Amygdala (tissue), 56 donors: ENCODE data around the gene MTMR11.
"Not testable (repeated sequence)": the region's sequence is repeated elsewhere in the genome, so short reads cannot be mapped to it uniquely, and the experiment has no call there.

Experiments used
- DNase-seq, 56 donors: peaks; one replicate each; lab custom pipeline; 2025; lab: John Stamatoyannopoulos, UW

Gene MTMR11, protein sequence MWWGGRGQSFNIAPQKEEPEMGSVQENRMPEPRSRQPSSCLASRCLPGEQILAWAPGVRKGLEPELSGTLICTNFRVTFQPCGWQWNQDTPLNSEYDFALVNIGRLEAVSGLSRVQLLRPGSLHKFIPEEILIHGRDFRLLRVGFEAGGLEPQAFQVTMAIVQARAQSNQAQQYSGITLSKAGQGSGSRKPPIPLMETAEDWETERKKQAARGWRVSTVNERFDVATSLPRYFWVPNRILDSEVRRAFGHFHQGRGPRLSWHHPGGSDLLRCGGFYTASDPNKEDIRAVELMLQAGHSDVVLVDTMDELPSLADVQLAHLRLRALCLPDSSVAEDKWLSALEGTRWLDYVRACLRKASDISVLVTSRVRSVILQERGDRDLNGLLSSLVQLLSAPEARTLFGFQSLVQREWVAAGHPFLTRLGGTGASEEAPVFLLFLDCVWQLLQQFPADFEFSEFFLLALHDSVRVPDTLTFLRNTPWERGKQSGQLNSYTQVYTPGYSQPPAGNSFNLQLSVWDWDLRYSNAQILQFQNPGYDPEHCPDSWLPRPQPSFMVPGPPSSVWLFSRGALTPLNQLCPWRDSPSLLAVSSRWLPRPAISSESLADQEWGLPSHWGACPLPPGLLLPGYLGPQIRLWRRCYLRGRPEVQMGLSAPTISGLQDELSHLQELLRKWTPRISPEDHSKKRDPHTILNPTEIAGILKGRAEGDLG

DNA sequence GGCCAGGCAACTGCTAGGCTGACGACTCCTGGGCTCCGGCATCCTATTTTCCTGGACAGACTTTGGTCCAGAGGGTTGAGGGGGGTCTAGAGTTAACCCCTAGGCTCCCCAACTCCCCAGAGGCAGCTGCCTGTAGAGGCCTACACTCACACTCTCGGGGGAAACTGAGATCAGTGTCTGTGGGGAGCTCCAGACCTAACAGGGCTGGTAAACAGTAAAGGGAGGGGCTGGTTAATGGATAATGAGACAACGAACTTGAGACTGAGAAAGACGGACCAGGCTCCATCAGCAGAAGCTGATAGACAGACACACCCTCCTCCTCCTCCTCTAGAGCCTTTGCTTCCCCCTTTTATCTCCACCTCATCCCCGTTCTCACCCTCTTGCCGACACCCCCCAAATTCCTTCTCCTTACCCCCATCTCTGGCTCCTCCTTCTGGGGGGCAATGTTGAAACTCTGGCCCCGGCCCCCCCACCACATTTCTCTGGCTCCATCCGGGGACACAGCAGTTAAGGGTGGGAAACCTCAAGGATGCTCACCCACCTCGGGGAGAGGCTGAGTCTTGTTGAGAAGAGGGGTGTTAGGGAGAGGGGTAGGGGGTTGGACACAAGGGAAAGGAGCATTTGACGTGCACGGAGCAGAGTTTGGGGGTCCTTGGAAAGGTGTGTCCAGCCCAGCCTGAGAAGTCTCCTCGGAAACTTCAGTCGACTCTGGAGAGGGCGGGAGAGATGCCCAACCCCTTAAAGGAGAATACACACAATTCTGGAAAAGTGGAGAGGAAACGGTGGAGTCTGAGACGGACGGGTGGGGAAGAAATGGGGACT lies at the start of gene MTMR11:
Gene MTMR11, minus strand, starts transcription at position 710 of the 822 bp plus-strand sequence. Its CDS starts 232 bp downstream, at position 478.
- peak in 13 of 56 donors; percentile 8 to 44 (median 12) for DNase-seq

DNA sequence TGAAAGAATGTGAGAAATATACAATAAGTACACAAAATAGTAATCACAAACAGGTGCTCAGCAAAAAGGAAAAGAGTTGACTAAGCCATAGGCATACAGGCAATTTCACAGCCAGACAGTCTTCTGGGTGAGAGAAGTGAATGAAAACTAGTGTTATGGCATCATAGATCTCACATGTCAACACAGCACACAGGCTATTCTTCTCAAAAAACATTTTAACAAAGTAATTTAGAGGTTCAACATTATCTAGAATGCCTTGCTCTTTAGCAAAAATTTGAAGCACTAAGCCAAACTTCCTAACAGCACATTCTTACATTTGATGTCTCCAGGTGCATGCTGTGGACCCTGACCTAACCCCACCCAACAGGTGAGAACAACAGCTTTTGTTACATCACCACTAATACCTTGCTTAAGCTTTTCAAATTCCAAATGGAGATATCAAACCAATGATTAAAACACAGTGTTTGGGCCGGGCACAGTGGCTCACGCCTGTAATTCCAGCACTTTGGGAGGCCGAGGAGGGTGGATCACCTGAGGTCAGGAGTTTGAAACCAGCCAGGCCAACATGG lies 43.4 kb upstream of the MTMR11 start:
- DNase-seq: no peak

DNA sequence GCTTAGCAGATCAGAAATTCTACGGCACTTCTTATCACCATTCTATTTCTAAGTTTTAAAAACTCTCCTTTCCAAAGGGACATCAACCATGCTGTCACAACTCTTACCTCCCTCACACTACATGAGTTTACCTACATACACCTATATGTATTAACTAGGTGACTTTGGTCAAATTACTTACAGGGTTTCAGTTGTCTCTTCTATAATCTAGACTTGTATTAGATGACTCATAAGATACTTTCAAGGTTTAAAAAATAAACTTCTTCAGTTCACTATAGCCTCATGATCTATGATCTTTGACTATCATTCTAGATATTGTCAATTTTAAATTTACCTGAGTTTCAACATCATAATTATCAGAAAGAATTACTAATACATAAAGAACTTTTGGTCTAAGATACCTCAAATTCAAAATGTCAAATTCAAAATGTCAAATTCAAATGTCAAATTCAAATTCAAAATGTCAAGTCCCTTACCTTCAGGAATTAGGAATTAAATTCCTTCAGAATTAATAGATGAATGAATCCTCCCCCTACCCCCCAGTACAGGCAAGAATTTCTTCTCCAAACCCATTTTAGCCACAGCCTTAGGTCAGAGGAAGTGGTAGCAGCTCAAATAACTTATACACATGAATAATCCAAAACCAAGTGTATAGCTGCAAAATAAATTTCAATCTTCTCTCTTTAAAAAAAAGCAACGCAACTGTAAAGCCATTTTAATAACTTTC lies 42.7 kb upstream of the MTMR11 start:
- no peak for DNase-seq

DNA sequence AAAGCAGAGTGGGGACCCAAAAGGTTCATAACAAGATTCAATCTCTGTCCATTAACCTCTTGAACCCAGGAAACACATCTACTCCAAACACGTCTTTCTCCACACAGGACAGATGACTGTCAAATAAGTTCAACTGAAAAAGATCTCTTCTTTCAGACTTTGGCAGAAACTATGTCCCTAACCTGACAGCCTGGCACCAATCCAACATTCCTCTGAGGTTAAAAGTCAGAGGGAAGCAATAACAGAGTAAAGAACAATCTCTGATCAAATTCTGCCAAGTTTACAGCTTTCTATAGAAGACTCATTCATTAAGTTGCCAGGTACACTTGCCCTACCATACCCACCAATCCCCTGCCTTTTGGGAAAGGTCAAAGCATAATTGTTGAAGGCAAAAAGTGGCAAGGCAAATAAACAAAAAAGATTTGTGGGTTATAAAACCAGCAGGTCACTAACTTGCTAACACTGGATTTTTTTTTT lies 41.9 kb upstream of the MTMR11 start:
- no peak for DNase-seq

DNA sequence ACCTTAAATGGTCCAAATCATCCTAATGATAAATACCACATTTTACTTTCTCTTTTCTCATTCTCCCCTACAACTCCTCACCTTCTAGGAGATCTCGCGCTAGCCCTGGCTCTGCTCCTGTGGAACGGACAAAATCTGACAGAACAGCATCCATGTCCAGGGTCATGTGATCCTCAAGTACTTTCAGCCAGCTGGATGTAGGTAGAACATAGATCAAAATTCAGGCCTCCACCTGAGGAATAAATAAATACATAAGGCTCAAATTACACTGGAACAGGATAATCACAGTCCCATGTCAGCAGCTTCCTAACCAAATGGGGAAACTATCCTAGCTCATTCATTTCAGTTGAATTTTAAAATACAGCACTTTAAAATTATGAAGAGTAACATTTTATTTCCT lies 40.7 kb upstream of the MTMR11 start:
- no peak for DNase-seq

DNA sequence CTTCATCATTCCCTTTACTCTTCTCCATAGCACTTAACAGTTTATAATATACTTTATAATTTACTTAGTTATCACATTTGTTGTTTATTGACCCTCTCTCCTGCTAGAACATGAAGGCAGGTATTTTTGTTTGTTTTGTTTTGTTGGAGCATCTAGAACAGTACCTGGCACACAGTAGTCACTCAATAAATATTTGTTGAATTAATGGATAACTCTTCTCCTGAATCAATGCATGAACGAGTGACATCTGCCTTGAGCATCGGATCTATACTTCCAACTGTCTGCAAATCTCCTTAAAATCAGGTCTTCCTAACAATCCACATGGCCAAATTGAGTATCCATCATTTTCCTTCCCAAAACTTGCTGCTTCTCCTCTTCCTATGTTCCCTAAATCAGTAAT lies 35.9 kb upstream of the MTMR11 start:
- DNase-seq: no peak

DNA sequence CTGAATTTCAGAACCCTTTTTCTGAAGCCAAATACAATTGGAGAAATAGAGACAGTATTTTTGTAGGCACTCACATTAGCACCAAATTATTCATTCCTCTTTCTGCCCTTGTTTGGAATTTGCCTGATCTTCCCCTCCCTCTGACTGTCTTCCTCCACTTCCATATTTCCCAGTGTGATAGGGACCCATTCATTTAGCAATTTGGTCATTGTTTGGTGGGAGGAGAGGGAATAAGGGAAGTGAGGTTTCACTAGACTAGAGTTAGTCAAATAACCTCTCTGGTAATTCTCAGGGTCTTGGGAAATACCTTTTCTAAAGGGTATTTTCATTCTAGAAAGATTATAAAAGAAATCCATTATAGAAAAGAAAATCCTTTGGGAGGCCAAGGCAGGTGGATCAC lies 31.0 kb upstream of the MTMR11 start:
- no peak for DNase-seq

DNA sequence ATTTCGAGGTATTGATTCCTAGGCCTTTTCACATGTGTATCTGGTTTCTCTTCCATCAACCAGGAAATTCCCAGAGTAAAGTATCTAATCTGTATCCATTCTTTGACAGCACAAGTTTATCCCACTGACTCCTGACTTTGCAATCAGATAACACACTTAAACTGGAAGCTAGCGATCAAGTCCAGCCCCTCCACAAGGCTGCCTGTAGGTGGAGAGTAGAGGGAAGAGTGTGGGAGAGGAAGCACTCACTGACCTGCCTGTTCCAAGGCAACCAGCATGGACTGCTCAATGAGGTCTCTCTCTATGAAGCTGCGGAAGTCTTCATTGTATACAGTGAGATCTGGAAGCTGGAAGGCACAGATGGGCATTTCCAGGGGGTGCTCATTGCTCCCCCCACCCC lies 30.4 kb upstream of the MTMR11 start:
- no peak for DNase-seq

DNA sequence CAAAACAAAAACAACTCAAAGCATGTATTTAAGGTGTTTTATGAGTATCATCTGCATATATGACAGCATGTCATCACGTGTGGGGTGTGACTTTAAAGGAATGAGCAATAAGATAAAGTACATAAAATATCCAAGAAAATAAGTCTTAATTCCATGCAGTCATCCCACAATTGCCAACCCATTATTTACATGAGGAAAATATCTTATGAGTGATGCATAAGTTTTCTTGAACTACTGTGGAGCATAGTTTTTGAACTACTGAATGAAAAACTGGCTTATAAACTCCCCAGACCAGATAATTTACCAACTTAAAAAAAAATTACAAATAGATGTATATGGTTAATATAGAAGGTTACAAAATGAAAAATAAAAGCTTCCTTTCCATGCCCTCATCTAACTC lies 29.7 kb upstream of the MTMR11 start:
- no peak for DNase-seq

DNA sequence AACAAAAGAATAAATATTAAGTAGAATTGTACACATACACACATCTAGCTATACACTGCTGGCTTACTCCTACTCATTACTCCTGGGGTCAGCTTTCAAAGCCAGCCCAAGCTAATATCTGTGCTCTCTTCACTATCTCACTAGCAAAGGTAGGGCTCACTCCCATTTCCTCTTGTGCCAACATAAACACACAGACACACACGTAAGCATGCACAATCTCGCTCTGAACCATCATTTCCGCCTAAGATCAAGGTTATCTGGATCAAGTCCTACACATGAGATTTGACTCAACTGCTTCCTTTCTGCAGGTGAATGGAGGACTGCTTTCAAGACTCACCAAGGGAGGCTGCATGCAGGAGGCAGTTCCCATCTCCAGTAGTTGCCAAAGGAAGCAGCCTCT lies 28.8 kb upstream of the MTMR11 start:
- DNase-seq: no peak

DNA sequence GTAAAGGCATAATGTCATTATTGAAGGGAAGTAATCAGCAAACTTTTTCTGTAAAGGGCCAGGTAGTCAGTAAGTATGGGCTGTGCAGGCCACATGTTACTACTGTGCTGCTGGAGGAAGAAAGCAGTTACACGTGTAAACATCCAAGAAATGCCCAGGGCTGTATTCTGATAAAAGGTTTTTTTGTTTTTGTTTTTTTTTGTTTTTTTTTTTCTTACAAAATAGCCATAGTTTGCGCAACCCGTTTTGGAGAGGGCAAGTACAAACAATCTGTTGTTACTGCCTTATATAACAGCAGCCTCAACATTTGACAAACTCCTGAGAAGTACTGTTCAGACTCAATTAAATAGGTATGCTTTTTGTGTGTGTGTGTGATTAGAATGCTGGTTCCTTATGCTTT lies 26.7 kb upstream of the MTMR11 start:
- no peak for DNase-seq

DNA sequence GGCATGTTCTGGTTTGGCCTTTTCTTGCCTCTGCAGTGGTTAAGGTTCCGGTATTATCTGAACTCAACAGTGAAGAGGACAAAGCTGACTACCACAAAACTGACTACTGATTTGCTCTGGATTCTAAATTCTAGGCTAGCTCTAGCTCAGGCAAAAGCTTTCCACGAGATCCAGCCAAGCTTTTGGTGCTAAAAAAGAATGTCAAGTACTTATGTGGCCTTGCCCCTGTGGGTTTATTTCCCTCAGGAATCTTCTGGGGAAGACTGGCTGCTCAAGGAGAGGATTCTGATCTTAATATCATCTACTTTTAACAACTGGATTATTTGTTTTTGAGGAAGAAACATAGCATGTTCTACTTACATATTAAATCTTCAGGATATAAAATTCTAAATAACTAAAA lies 26.1 kb upstream of the MTMR11 start:
- no peak for DNase-seq

DNA sequence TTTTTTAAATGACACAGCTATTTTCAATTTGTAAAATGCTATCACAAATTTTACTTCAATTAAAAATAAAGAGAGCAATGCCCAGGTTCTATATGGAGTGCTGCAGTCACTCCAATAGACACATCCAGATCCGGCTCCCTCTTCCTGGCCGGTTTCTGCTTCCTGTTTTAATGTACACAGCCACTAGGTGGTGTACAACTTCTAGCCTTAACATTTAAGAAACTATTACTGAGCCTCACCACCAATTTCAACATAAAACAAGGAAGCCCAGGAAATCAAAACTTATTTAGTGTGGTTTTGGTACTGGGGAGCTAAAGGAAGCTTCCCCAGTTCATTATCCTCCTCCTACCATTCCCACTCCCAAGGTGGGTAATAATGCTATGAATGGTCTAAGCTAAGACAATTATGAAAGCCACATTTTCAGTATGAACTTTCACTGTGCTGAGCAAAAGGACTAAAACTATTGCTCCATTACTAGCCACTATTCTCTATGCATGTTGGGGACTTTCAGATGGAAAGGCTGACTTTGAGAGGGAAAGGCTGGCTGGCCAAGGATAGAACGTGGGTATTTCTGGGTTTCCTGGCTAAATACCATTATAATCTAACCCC lies 25.5 kb upstream of the MTMR11 start:
- DNase-seq: peak in 33 of 56 donors; percentile 1 to 79 (median 21)

DNA sequence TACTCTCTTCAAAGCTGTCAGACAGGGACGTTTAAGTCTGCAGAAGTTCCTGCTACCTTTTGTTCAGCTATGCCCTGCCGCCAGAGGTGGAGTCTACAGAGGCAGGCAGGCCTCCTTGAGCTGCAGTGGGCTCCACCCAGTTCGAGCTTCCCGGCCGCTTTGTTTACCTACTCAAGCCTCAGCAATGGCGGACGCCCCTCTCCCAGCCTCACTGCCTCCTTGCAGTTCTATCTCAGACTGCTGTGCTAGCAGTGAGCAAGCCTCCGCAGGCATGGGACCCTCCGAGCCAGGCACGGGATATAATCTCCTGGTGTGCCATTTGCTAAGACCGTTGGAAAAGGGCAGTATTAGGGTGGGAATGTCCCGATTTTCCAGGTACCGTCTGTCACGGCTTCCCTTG lies 20.9 kb upstream of the MTMR11 start:
- not testable (repeated sequence) for DNase-seq

DNA sequence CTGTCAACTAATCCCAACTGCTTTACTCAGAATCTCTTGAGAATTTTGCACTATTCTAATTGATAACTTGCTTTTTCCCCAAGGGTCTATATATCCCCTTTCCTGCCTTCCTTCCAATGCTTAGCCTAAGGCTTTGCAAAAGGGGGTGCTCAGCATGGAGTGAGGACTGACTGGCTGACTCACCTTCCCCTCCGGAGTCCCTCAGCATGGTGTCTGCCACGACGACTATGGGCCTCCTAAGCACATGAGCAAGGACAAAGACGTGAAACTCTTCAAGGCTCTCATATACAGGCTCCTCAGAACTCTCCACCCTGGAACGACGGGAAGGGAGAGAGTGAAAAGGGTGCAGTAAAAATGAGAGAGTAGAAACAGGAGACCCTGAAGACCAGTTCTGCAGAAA lies 13.2 kb upstream of the MTMR11 start:
- no peak for DNase-seq

DNA sequence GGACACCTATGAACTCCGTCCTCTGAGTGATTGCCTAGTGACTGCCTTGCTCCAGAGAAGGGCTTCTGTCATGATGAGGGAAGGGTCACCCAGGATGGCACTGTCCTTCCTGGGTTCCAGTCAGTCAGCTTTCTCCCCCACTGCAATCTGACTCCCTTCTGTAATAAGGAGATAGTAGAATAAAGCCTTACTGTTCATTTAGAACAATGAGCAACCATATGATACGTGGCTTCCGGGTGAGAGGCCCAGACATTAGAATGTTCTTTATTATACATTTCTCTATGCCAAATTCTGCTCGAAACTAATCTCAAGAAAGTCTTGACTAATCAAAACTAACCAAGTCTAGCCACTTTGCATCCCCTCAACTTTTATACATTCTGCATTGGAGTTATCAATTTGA lies 8.5 kb upstream of the MTMR11 start:
- DNase-seq: no peak

DNA sequence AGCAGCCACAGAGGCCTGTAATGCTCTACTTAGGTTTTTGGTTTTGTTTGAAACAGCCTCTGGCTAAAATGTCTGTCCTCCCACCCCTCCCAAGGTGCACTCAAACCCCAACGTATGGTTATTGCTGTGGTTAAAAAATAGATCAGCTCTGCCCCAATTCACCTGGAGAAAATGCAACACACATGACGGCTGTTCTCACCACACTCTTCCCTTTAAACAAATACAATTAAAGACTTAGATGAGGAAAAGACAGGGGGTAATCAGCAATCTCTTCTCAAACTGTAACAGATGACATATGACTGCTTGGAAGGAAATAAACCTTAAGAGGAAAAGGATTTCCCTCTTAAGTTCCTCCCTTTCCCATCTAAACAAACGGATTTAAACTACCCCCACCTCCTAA lies 6.2 kb upstream of the MTMR11 start:
- no peak for DNase-seq

DNA sequence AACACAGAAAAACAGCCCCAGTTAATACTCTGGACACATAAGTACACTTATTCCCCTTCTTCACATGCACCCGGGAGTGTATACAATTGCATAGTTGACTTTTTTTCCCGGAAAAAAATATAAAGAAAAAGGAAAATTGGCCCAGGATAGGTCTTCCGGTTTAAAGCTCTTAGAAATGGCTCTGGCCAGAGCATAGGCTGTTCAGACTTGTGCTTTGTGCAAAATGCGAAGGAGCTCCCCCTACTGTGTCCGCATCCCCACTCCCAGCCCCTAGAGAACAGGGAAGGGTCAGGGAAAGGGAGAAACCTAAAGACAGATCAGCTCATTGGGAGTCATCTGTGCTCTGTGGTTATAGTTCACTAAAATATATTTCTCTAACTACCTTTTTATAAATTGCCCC lies 5.5 kb upstream of the MTMR11 start:
- peak in 15 of 56 donors; percentile 3 to 46 (median 19) for DNase-seq

DNA sequence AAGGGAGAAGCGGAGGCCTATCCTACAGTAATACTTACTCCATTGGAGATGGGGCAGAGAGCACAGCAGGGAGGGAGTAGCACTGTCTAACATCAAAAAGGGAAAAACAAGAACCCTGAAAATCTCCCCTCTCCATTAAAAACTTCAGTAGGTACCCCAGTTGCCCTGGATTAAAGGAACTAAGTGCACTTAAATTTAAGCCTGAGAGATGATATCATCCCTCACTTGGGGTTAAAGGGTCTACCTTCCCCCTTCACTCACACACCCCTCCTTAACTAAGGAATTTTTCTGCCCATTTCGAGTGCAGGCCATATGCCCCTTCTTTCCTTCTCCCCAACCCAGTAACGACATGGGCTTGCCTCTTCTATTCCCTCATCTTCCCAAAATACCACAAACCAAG lies 3.7 kb upstream of the MTMR11 start:
- no peak for DNase-seq

DNA sequence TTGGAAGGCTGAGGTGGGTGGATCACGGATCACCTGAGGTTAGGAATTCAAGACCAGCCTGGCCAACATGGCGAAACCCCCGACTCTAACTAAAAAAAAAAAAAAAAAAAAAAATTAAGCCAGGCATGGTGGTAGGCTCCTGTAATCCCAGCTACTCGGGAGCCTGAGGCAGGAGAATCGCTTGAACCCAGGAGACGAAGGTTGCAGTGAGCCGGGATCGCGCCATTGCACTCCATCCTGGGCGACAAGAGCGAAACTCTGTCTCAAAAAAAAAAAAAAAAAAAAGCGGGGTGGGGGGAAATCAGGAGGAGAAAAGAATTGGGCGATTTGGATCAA lies 2.0 kb upstream of the MTMR11 start:
- DNase-seq: not testable (repeated sequence)
